GM13976 (cell line): ENCODE data around the gene SUV39H1.
"Not testable (repeated sequence)": the region's sequence is repeated elsewhere in the genome, so short reads cannot be mapped to it uniquely, and the experiment has no call there.

Experiments
- DNase-seq: peaks from one replicate; pipeline ENCODE4 v3.0.0; 2012; ENCODE audit warnings: low spot score
- CTCF ChIP-seq: IDR thresholded peaks from 2 replicates; pipeline ENCODE4 v1.5.1; 2012; ENCODE audit warnings: borderline replicate concordance, mild to moderate bottlenecking; ENCODE audit not compliant: insufficient read depth; ENCODE audit errors: extremely low read depth, missing control alignments, control extremely low read depth
- in situ Hi-C: fragments of 300-500 bp; cut with MboI; formaldehyde crosslinking; loops from one replicate; pipeline ENCODE4 v1.12.0; 2022; ENCODE audit warnings: low sequenced_read_pairs, mixed read lengths, inconsistent platforms; ENCODE audit not compliant: unreplicated experiment

SUV39H1 gene

GRCh38 chrX:48689208-48689920 lies 7.2 kb upstream of the SUV39H1 start:
- TF ChIP-seq CTCF = no peak
- in situ Hi-C loops = no loop called here
- DNase-seq = no peak

GRCh38 chrX:48691746-48692145 lies 4.8 kb upstream of the SUV39H1 start:
- in situ Hi-C loops = not testable (repeated sequence)

GRCh38 chrX:48694776-48695533 lies 1.6 kb upstream of the SUV39H1 start:
- in situ Hi-C loops = no loop called here
- DNase-seq = no peak
- TF ChIP-seq CTCF = no peak

More at GRCh38 chrX:48691746-48692145, 4.8 kb upstream of the SUV39H1 start:
- DNase-seq = not testable (repeated sequence)

DNA sequence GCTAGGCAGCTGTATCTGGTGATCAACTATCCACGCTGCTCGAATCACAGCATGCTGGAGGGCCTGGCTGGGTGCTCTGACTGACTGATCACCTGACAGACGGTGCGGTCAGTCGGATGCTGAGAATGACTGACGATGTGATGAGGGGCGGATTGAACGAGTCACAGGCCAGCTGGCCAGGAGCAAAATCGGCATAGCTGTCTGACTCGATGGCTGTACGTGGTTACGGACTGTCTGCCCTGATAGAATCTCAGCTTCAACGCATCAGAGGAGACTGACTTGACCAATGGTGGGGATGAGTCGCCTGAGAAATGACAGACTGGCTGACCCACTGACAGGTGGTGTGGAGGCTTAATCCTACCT lies 1.0 kb upstream of the SUV39H1 start:
- no peak for DNase-seq
- TF ChIP-seq CTCF = no peak
- in situ Hi-C loops = no loop called here

GRCh38 chrX:48695925-48696300 lies 621 bp upstream of the SUV39H1 start:
- in situ Hi-C loops = no loop called here
- DNase-seq = no peak
- no peak for TF ChIP-seq CTCF

- peak; percentile 65 for DNase-seq
- in situ Hi-C loops = no loop called here
- no peak for TF ChIP-seq CTCF
Measured at GRCh38 chrX:48696909-48697727, 584 bp downstream of the SUV39H1 start.
